ENCODE results near the gene ISY1.
"Not testable (repeated sequence)": the region's sequence is repeated elsewhere in the genome, so short reads cannot be mapped to it uniquely, and the experiment has no call there.

ISY1 gene

GRCh38 chr3:129119365-129120100 lies 41.3 kb downstream of the ISY1 start:
- no peak for DNase-seq

- no peak for DNase-seq
Measured at GRCh38 chr3:129118745-129119144, 42.1 kb downstream of the ISY1 start.

DNA sequence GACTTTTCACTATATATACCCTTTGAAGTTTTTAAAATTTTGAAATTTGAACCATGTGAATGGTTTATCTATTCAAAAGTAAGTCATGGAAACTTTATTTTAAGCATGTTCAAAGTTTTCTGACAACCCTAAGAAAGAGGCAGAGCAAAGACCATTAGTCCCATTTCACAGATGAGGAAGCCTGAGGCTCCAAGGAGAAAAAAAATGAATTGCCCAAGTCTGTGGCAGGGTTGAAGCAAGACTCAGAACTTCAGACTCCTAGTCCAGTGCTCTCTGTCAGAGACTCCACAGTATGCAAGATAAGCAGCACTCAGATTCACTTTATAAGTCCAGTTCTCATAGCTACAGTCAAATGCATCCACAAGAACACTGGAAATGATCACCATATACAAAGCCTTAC lies 43.7 kb downstream of the ISY1 start:
- DNase-seq = no peak

DNA sequence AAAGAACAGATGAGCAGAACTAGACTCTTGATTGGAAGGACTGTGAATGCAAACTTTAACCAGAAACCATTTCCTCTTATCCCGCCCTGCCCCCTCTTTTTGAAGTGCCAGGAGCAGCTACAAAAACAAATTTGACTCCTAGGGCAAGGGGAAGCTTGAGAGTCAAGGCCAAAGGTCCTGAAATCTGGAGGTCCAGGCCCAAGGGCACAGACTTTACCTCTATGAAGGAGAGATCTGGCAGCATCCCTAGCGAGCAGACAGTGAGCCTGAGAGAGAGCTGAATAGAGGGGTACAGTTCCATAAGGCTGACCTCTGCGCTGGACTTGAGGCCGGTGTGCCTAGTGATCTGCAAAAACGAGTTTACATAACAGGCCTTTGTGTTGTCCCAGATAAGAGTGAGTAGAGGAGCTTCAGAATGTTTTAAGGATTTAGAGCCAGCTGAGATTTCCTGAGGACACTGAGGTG lies 44.3 kb downstream of the ISY1 start:
- no peak for DNase-seq

GRCh38 chr3:129114455-129114854 lies 46.4 kb downstream of the ISY1 start:
- no peak for DNase-seq

- DNase-seq = no peak
Measured at GRCh38 chr3:129112308-129113052, 48.4 kb downstream of the ISY1 start.

DNA sequence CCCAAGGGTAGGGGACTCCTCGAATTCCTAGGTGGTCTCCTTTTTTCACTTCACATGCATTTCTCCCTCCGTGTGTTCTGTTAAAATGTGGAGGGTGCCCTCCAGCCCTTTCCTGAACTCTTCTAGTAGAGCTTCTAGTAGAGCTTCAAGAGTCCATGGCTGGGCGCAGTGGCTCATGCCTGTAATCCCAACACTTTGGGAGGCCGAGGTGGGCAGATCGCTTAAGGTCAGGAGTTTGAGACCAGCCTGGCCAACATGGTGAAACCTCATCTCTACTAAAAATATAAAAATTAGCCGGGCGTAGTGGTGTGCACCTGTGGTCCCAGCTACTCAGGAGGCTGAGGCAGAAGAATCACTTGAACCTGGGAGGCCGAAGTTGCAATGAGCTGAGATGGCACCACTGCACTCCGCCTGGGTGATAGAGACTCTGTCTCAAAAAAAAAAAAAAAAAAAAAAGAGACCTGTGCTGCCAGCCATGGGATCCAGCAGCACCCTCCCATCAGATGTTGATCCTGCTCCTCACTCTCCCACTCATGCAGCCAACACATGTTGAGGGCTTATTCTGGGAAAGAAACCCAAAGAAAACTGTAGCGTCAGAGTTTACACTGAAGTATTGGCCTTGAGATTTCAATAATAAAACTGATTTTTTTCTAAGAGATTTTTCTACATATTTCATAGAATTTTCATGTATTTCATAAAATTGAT lies 49.6 kb downstream of the ISY1 start:
- not testable (repeated sequence) for DNase-seq

GRCh38 chr3:129107793-129108192 lies 53.1 kb downstream of the ISY1 start:
- no peak for DNase-seq

DNA sequence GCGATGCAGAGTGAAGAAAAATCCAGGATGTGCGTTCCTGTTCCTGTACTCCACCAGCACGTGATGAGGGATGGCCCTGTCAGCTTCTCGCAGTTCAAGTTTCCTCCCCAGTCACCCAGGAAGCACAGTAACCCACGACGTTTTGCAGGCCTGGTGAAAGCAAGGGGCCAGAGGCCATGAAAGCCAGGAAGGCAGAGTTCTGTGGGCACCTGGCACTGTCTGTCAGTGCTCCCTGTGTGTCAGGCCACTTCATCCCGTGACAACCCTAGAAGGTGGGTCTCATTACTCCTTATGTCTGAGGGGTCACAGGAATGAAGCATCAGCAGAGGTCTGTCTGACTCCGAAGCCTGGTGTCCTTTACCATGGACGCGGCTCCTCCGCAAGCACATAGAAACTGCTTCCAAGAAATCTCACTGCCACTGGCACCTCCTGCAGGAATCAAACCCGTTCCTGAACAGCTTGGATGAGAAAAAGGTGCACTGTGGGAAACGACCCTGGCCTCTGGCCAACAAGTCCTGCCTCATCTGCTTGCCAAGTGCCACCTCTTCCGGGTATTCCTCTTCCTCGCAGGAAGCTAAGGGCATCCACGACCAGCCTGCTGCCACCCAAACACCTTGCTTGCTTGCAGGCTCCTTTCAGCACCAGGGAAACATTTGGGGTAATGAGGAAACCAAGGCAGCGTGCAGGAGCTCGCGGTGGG lies 53.8 kb downstream of the ISY1 start:
- DNase-seq = no peak

GRCh38 chr3:129106320-129106719 lies 54.5 kb downstream of the ISY1 start:
- no peak for DNase-seq

- DNase-seq = no peak
Measured at GRCh38 chr3:129105862-129106261, 55.0 kb downstream of the ISY1 start.

- no peak for DNase-seq
Measured at GRCh38 chr3:129104498-129105079, 56.3 kb downstream of the ISY1 start.

GRCh38 chr3:129104051-129104450 lies 56.8 kb downstream of the ISY1 start:
- no peak for DNase-seq

- DNase-seq = no peak
Measured at GRCh38 chr3:129103296-129103695, 57.6 kb downstream of the ISY1 start.

GRCh38 chr3:129101370-129102138 lies 59.3 kb downstream of the ISY1 start:
- DNase-seq = no peak

DNA sequence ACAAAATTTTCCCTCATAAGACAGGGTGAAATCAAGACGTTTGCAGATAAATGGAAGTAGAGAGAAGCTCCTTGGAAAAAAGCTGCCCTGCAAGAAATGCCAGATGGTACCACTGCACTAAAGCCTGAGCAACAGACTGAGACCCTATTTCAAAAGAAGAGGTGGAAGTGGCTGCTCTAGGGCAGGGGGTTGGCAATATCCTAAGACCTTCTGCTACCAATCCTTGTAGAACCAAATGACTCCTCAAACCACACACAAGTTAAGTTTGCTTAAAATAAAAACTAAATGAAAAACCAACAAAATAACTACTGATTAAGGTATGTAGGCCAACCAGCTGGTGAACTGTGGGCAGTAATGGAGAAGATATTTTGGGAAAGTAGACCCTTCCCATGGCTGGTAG lies 60.6 kb downstream of the ISY1 start:
- DNase-seq = no peak

DNA sequence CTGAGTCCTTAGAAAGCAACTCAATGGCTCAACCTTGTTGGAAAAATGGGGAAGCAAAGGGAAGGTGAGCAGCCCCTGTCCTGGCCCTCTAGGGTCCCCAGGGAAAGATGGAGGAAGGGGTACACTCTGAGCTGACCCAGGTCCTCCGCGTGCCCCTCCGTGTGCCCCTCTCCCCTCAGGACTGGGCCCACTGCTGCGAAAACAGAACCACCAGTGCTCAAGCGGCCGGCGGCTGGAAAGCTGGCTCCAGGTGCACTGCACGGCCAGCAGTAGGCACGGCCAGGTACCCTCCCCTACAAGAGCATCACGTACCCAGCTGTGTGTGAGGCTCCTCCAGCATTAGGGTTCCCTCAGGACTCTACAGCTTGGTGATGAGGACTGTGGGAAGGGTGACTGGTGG lies 65.6 kb downstream of the ISY1 start:
- DNase-seq = no peak

GRCh38 chr3:129088312-129088711 lies 72.6 kb downstream of the ISY1 start:
- DNase-seq = not testable (repeated sequence)

- DNase-seq = not testable (repeated sequence)
Measured at GRCh38 chr3:129087904-129088303, 73.0 kb downstream of the ISY1 start.

DNA sequence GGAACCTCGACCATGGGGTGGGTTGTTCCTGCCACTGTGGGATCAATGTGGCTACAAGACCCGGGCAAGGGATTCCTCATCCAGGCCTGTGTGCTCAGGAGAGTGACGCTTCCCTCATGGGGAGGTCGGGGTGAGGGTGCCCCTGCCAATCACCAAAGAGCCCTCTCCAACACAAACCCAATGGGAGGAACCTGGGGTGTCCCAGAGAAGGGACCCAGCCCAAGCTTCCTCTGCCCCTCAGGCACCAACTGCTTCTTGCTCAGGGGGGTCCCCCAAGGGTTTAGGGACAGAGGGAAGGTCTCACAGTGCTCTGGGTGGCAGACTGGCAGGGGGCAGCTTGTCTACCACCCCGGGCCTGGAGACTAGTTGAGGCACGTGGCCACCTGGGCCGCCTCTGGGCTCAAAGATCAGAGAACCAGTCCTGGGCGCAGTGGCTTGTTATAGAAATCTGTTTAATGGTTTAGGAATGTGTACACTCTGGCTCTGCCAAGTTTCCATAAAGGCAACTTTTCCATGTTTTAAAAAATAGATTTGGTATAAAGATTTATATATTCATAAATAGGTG lies 73.6 kb downstream of the ISY1 start:
- DNase-seq = no peak

DNA sequence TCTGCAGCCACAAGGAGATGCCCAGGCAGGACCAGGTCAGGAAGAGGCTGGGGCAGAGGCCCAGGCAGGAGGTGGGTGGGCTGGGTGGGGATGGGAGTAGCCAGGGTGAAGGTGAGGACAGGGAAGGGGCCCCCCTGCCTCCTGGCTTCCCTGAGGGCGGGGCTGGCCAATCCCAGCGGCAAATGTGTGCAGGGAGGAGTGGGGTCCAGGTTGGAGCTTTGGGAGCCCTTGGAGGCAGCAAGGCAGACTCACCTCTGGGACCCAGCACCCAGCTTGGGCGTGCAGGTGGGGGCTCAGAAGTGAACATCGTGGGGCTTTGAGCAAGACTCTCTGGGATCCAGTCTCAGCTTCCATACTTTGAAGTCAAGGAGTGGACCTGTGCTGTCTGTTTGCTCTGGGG lies 75.0 kb downstream of the ISY1 start:
- no peak for DNase-seq

Measured in NCI-H2107 (cell line).